HFFc6 (cell line): Measurements from ENCODE around the gene GOLIM4. TPM values are rescaled to one million over a fixed set of nuclear protein-coding genes. Genes with fewer than 3 reads are reported as not detected.

ENCODE experiments used
- DNase-seq: peaks from one replicate; pipeline ENCODE4 v3.0.0-alpha.2; 2018
- H3K27ac Mint-ChIP-seq: 2 replicates; pipeline ENCODE4 v1.8.0; 2020; ENCODE audit warnings: mild to moderate bottlenecking, mixed read lengths
- H3K27me3 Mint-ChIP-seq: 2 replicates; pipeline ENCODE4 v1.8.0; 2021; ENCODE audit warnings: mild to moderate bottlenecking, moderate library complexity, mixed read lengths; ENCODE audit not compliant: insufficient read depth
- H3K36me3 Mint-ChIP-seq: 2 replicates; pipeline ENCODE4 v1.8.0; 2021; ENCODE audit warnings: low read depth, mixed read lengths
- H3K4me1 Mint-ChIP-seq: 2 replicates; pipeline ENCODE4 v1.8.0; 2020; ENCODE audit warnings: low read depth, mixed read lengths
- H3K4me3 Mint-ChIP-seq: 2 replicates; pipeline ENCODE4 v1.8.0; 2020; ENCODE audit warnings: mild to moderate bottlenecking, moderate library complexity, mixed read lengths
- H3K9me3 Mint-ChIP-seq: 2 replicates; pipeline ENCODE4 v1.8.0; 2020; ENCODE audit warnings: mild to moderate bottlenecking, mixed read lengths
- CTCF ChIP-seq: fragments of 200-600 bp; sonication (generic); IDR thresholded peaks from 2 replicates; pipeline ENCODE4 v1.5.0; 2021; ENCODE audit warnings: antibody characterized with exemption, mild to moderate bottlenecking
- total RNA-seq, 6 experiments: library from RNA; stranded (reverse); fragmentation: NEBNext Ultra II Directional; extraction: Animal tissue kit (Norgen Biotek cat#: 25700); gene quantifications; 2 replicates in 1 of 6; 3 replicates in 5 of 6; pipeline ENCODE4 v1.2.3, GENCODE V29; 2021

Gene GOLIM4
- total RNA-seq, 6 experiments from 2014 or later: 99.8 to 141 (median 130) TPM

- peaks cover 57% of the 10 kb centered on the region for H3K4me1 Mint-ChIP-seq
- H3K9me3 Mint-ChIP-seq: no peaks in the 10 kb centered on the region
- H3K27me3 Mint-ChIP-seq: no peaks in the 10 kb centered on the region
- H3K27ac Mint-ChIP-seq: no peak overlapping the region; the same call in 1 of the 2 replicates
- peaks cover 6% of the 10 kb centered on the region for H3K36me3 Mint-ChIP-seq
- no peak for DNase-seq
- TF ChIP-seq CTCF: no peak
- no peak overlapping the region for H3K4me3 Mint-ChIP-seq
Measured at GRCh38 chr3:168047936-168048335, 47.8 kb downstream of the GOLIM4 start.

GRCh38 chr3:168047190-168047795, 48.4 kb downstream of the GOLIM4 start:
- Mint-ChIP-seq H3K36me3 (peaks cover 9% of the 10 kb centered on the region), H3K4me3 (no peak overlapping the region), H3K4me1 (peaks cover 51% of the 10 kb centered on the region), H3K27ac (no peak overlapping the region), H3K9me3 (no peaks in the 10 kb centered on the region), H3K27me3 (no peaks in the 10 kb centered on the region)
- peak; percentile 87 for DNase-seq
- TF ChIP-seq CTCF: peak; percentile 94

- Mint-ChIP-seq H3K9me3 (no peaks in the 10 kb centered on the region), H3K27ac (no peak overlapping the region), H3K4me1 (peaks cover 19% of the 10 kb centered on the region), H3K27me3 (no peaks in the 10 kb centered on the region), H3K36me3 (peaks cover 14% of the 10 kb centered on the region), H3K4me3 (no peak overlapping the region)
- no peak for TF ChIP-seq CTCF
- no peak for DNase-seq
Measured at GRCh38 chr3:168044049-168044448, 51.7 kb downstream of the GOLIM4 start.

GRCh38 chr3:168040607-168041208, 55.0 kb downstream of the GOLIM4 start:
- Mint-ChIP-seq H3K27ac (no peak overlapping the region), H3K4me1 (no peaks in the 10 kb centered on the region), H3K36me3 (peaks cover 28% of the 10 kb centered on the region), H3K27me3 (no peaks in the 10 kb centered on the region), H3K4me3 (no peak overlapping the region), H3K9me3 (no peaks in the 10 kb centered on the region)
- peak; percentile 78 for TF ChIP-seq CTCF
- peak; percentile 58 for DNase-seq

GRCh38 chr3:168037020-168037419, 58.7 kb downstream of the GOLIM4 start:
- Mint-ChIP-seq H3K4me3 (no peak overlapping the region), H3K27ac (no peak overlapping the region), H3K9me3 (no peaks in the 10 kb centered on the region), H3K4me1 (peaks cover 20% of the 10 kb centered on the region), H3K27me3 (no peaks in the 10 kb centered on the region), H3K36me3 (peaks cover 44% of the 10 kb centered on the region)
- DNase-seq: no peak
- TF ChIP-seq CTCF: no peak
